Measurements from ENCODE around the gene ADGRL3. TPM values are rescaled to one million over a fixed set of nuclear protein-coding genes. Genes with fewer than 3 reads are reported as not detected.
"Not testable (repeated sequence)": the region's sequence is repeated elsewhere in the genome, so short reads cannot be mapped to it uniquely, and the experiment has no call there.

ADGRL3 gene
- total and polyA plus RNA-seq, 9 donors: 0.88 to 9.5 (median 2.5) TPM

DNA sequence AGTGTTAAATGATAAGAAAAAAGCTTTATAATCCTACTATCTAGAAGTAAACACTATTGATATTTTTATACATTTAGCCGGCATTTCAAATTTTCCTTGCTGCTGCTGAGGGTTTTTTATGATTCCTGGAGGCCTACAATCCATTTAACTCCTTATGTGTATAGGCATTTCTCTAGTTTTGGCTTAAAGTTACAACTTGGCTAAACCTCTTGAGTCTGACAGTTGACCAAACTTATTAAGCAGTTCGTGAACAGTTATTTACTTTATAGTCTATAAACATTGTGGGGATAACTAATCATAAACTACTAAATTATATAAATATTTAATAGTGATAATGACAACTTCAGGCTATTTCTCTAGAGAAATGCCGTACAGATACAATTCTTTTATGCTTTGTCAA lies 141.9 kb downstream of the ADGRL3 start:
- H3K36me3 ChIP-seq: no peaks in the 10 kb centered on the region
- TF ChIP-seq EP300 (IDR thresholded peaks at IDR 0.05): no peak
- no peak for TF ChIP-seq POLR2A (IDR thresholded peaks at IDR 0.05)
- TF ChIP-seq, protein P1, sequence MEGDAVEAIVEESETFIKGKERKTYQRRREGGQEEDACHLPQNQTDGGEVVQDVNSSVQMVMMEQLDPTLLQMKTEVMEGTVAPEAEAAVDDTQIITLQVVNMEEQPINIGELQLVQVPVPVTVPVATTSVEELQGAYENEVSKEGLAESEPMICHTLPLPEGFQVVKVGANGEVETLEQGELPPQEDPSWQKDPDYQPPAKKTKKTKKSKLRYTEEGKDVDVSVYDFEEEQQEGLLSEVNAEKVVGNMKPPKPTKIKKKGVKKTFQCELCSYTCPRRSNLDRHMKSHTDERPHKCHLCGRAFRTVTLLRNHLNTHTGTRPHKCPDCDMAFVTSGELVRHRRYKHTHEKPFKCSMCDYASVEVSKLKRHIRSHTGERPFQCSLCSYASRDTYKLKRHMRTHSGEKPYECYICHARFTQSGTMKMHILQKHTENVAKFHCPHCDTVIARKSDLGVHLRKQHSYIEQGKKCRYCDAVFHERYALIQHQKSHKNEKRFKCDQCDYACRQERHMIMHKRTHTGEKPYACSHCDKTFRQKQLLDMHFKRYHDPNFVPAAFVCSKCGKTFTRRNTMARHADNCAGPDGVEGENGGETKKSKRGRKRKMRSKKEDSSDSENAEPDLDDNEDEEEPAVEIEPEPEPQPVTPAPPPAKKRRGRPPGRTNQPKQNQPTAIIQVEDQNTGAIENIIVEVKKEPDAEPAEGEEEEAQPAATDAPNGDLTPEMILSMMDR (IDR thresholded peaks at IDR 0.05): no peak
- H3K4me1 ChIP-seq (ENCODE audit: insufficient read depth): no peaks in the 10 kb centered on the region
- no peaks in the 10 kb centered on the region for H3K27me3 ChIP-seq
- no peak overlapping the region for H3K4me3 ChIP-seq
- no peak for DNase-seq
- no peaks in the 10 kb centered on the region for H3K9me3 ChIP-seq
- no peak overlapping the region for H3K27ac ChIP-seq
- intact Hi-C loops (cut with DNase I): no loop called here
- WGBS, 3 donors: 36 to 62% (median 39%) methylated on average over 3 of the region's 3 CpGs

DNA sequence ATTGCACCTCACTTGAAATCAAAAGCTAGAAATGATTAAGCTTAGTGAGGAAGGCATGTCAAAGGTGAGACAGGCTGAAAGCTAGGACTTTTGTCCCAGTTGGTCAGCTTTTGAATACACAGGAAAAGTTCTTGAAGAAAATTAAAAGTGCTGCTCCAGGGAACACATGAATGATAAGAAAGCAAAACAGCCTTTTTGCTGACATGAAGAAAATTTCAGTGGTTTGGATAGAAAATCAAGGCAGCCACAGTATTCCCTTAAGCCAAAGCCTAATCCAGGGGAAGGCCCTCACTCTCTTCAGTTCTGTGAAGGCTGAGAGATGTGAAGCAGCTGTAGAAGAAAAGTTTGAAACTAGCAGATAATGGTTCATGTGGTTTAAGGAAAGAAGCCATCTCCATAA lies 150.8 kb downstream of the ADGRL3 start:
- H3K4me1 ChIP-seq (ENCODE audit: insufficient read depth): no peaks in the 10 kb centered on the region
- no peak overlapping the region for H3K27ac ChIP-seq
- no peaks in the 10 kb centered on the region for H3K9me3 ChIP-seq
- TF ChIP-seq EP300 (IDR thresholded peaks at IDR 0.05) (no peak), POLR2A (IDR thresholded peaks at IDR 0.05) (no peak)
- TF ChIP-seq, protein P1 (IDR thresholded peaks at IDR 0.05): no peak
- no peaks in the 10 kb centered on the region for H3K36me3 ChIP-seq
- no peak overlapping the region for H3K4me3 ChIP-seq
- DNase-seq: no peak
- intact Hi-C loops (cut with DNase I): no loop called here
- H3K27me3 ChIP-seq: no peaks in the 10 kb centered on the region

DNA sequence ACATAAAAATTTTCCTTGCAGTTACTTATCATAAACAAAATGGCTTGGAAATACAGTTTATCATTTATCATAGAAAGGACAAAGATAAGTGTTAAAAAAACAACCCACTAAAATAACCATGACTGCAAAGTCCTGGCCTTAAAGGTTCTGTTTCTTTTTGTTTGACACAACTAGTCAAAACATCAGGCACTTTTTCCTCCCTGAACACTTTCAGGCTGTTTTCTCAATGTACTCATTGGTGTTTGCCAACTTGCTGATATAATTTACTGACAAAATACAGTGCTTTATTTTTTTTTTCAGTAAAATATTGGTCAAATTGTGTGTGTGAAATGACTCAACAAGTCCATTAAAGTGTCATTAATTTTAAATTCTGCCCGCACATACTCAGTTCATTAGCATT lies 156.6 kb downstream of the ADGRL3 start:
- WGBS, 3 donors: 27 to 36% (median 29%) methylated on average over 1 of the region's 1 CpG
- no peak overlapping the region for H3K4me3 ChIP-seq
- intact Hi-C loops (cut with DNase I): no loop called here

DNA sequence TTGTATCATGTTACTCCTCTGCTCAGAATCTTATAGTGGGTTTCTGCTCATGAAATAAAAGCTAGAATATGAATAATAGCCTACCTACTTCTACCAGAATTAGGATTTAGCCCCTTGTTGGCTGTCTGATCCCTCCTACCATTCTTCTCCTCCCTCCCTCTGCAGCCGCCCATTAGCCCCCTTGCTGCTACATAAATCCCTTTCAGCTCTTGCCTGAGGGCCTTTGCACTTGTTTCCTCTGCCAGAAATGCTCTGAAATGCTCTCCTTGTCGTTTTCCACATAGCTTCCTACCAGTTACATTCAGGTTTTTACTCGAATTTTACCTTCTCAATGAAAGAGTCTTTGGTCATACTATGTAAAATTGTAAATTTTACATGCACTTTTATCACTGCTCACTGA lies 159.2 kb downstream of the ADGRL3 start:
- no peak for DNase-seq
- Histone ChIP-seq H3K9me3 (no peaks in the 10 kb centered on the region), H3K4me3 (no peak overlapping the region), H3K27me3 (no peaks in the 10 kb centered on the region), H3K27ac (no peak overlapping the region), H3K36me3 (no peaks in the 10 kb centered on the region), H3K4me1 (ENCODE audit: insufficient read depth) (no peaks in the 10 kb centered on the region)
- WGBS, 3 donors: 63 to 73% (median 70%) methylated on average over 3 of the region's 3 CpGs
- intact Hi-C loops (cut with DNase I): no loop called here
- TF ChIP-seq POLR2A (IDR thresholded peaks at IDR 0.05) (no peak), EP300 (IDR thresholded peaks at IDR 0.05) (no peak)
- TF ChIP-seq, protein P1 (IDR thresholded peaks at IDR 0.05): no peak

More for the DNA sequence above, 156.6 kb downstream of the ADGRL3 start:
- H3K27me3 ChIP-seq: no peaks in the 10 kb centered on the region
- no peak for DNase-seq
- H3K4me1 ChIP-seq (ENCODE audit: insufficient read depth): no peaks in the 10 kb centered on the region
- H3K9me3 ChIP-seq: no peaks in the 10 kb centered on the region
- TF ChIP-seq, protein P1 (IDR thresholded peaks at IDR 0.05): no peak
- no peaks in the 10 kb centered on the region for H3K36me3 ChIP-seq
- no peak overlapping the region for H3K27ac ChIP-seq

DNA sequence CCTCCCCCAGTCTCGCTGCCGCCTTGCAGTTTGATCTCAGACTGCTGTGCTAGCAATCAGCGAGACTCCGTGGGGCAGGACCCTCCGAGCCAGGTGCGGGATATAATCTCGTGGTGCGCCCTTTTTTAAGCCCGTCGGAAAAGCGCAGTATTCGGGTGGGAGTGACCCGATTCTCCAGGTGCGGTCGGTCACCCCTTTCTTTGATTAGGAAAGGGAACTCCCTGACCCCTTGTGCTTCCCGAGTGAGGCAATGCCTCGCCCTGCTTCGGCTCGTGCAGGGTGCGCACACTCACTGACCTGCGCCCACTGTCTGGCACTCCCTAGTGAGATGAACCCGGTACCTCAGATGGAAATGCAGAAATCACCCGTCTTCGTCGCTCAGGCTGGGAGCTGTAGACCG lies 172.7 kb downstream of the ADGRL3 start:
- intact Hi-C loops (cut with DNase I); H3K4me1 ChIP-seq (ENCODE audit: insufficient read depth); H3K27ac ChIP-seq; H3K27me3 ChIP-seq; DNase-seq; H3K9me3 ChIP-seq; H3K36me3 ChIP-seq; H3K4me3 ChIP-seq: not testable (repeated sequence)
- WGBS, 3 donors: 93 to 96% (median 94%) methylated on average over 24 to 26 of the region's 26 CpGs
